ENCODE results near the gene PYCR2. TPM values are rescaled to one million over a fixed set of nuclear protein-coding genes. Genes with fewer than 3 reads are reported as not detected.

Gene PYCR2
- total RNA-seq, 2 donors from 2014 or later, result 50.3 to 57.3 TPM

GRCh38 chr1:225953315-225953714 lies 29.3 kb upstream of the PYCR2 start:
- no peaks in the 10 kb centered on the region for H3K9me3 ChIP-seq
- H3K4me3 ChIP-seq, result no peak overlapping the region
- H3K4me1 ChIP-seq, result no peaks in the 10 kb centered on the region
- H3K36me3 ChIP-seq, result no peaks in the 10 kb centered on the region
- no peak for TF ChIP-seq CTCF (IDR thresholded peaks at IDR 0.05)
- no peaks in the 10 kb centered on the region for H3K27me3 ChIP-seq
- no peak for DNase-seq (ENCODE audit: low spot score)
- H3K27ac ChIP-seq, result no peak overlapping the region

- no peaks in the 10 kb centered on the region for H3K27me3 ChIP-seq
- no peaks in the 10 kb centered on the region for H3K9me3 ChIP-seq
- no peak for TF ChIP-seq CTCF (IDR thresholded peaks at IDR 0.05)
- no peaks in the 10 kb centered on the region for H3K36me3 ChIP-seq
- H3K4me1 ChIP-seq, result no peaks in the 10 kb centered on the region
- no peak overlapping the region for H3K4me3 ChIP-seq
- no peak for DNase-seq (ENCODE audit: low spot score)
- no peak overlapping the region for H3K27ac ChIP-seq
These were observed 27.0 kb upstream of the PYCR2 start for GRCh38 chr1:225950905-225951497.

GRCh38 chr1:225949041-225949440 lies 25.0 kb upstream of the PYCR2 start:
- H3K36me3 ChIP-seq, result no peaks in the 10 kb centered on the region

GRCh38 chr1:225946803-225947202 lies 22.8 kb upstream of the PYCR2 start:
- Histone ChIP-seq H3K4me3 (no peak overlapping the region), H3K36me3 (no peaks in the 10 kb centered on the region), H3K27me3 (no peaks in the 10 kb centered on the region), H3K4me1 (peaks cover 0 to under 1% of the 10 kb centered on the region in 2 donors), H3K27ac (no peak overlapping the region), H3K9me3 (no peaks in the 10 kb centered on the region)
- DNase-seq (ENCODE audit: low spot score), result no peak
- TF ChIP-seq CTCF (IDR thresholded peaks at IDR 0.05), result no peak

More at GRCh38 chr1:225949041-225949440, 25.0 kb upstream of the PYCR2 start:
- Histone ChIP-seq H3K27me3 (no peaks in the 10 kb centered on the region), H3K27ac (no peak overlapping the region), H3K4me1 (no peaks in the 10 kb centered on the region), H3K4me3 (no peak overlapping the region), H3K9me3 (no peaks in the 10 kb centered on the region)
- no peak for DNase-seq (ENCODE audit: low spot score)
- TF ChIP-seq CTCF (IDR thresholded peaks at IDR 0.05), result no peak

GRCh38 chr1:225946082-225946620 lies 22.1 kb upstream of the PYCR2 start:
- no peaks in the 10 kb centered on the region for H3K9me3 ChIP-seq
- TF ChIP-seq CTCF (IDR thresholded peaks at IDR 0.05), result no peak
- no peak for DNase-seq (ENCODE audit: low spot score)

GRCh38 chr1:225945564-225945963 lies 21.5 kb upstream of the PYCR2 start:
- no peak for DNase-seq (ENCODE audit: low spot score)
- TF ChIP-seq CTCF (IDR thresholded peaks at IDR 0.05), result no peak
- Histone ChIP-seq H3K27ac (no peak overlapping the region), H3K4me3 (no peak overlapping the region), H3K4me1 (peaks cover 0 to 13% of the 10 kb centered on the region in 2 donors), H3K36me3 (no peaks in the 10 kb centered on the region), H3K27me3 (no peaks in the 10 kb centered on the region), H3K9me3 (no peaks in the 10 kb centered on the region)

More at GRCh38 chr1:225946082-225946620, 22.1 kb upstream of the PYCR2 start:
- peaks cover 0 to 7% of the 10 kb centered on the region in 2 donors for H3K4me1 ChIP-seq
- H3K27me3 ChIP-seq, result no peaks in the 10 kb centered on the region
- H3K4me3 ChIP-seq, result no peak overlapping the region
- no peak overlapping the region for H3K27ac ChIP-seq
- H3K36me3 ChIP-seq, result no peaks in the 10 kb centered on the region
